Measurements from ENCODE around the gene ATXN2.
"Not testable (repeated sequence)": the region's sequence is repeated elsewhere in the genome, so short reads cannot be mapped to it uniquely, and the experiment has no call there.

Gene ATXN2

DNA sequence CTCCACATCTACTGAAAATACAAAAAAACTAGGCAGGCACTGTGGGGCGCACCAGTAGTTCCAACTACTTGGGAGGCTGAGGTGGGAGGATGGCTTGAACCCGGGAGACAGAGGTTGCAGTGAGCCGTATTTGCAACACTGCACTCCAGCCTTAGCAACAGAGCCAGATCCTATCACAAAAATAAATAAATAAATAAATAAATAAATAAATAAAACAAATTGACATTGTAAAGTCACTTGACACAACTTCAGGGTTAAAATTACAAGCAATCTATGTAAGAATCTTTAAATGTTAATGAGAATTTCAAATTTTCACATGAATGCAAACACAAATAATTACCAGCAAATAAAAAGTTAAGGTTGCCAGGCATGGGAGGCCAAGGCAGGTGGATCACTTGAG, 11.1 kb downstream of the ATXN2 start:
- Mint-ChIP-seq H3K4me3 (no peak overlapping the region), H3K27ac (no peak overlapping the region), H3K9me3 (no peaks in the 10 kb centered on the region), H3K4me1 (ENCODE audit: low read depth) (peaks cover 4% of the 10 kb centered on the region), H3K27me3 (no peaks in the 10 kb centered on the region), H3K36me3 (ENCODE audit: low read depth) (peaks cover 8% of the 10 kb centered on the region)

DNA sequence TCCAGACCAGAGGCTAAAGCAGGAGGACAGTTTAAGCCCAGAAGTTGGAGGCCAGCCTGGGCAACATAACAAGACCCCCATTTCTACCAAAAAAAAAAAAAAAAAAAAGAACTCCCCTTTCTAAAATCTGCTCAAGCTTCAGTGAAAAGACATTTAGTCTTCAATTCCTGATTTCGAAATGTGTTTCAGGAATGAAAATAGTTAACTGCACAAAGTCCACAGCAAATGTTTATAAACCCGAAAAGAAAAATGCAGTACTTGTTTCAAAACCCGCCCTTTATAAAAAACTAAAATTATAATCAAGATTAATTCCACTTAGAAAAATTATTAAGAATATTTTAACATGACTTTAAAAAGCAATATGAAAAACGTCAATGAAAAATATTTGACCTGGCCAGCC, 12.1 kb downstream of the ATXN2 start:
- Mint-ChIP-seq H3K4me1 (ENCODE audit: low read depth) (peaks cover 4% of the 10 kb centered on the region), H3K4me3 (no peak overlapping the region), H3K27ac (no peak overlapping the region), H3K27me3 (no peaks in the 10 kb centered on the region), H3K9me3 (no peaks in the 10 kb centered on the region), H3K36me3 (ENCODE audit: low read depth) (peaks cover 9% of the 10 kb centered on the region)

DNA sequence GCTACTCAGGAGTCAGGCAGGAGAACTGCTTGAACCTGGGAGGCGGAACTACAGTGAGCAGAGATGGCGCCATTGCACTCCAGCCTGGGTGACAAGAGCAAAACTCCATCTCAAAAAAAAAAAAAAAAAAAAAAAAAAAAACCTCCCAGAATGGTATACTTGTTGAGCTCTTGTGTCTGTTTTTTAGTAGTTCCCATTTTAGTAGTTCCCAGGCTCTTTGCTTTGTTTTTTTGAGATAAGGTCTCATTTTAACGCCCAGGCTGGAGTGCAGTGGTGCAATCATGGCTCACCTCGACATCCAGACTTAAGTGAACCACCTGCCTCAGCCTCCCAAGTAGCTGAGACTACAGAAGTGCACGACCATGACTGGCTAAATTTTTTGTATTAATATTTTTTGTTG, 13.4 kb downstream of the ATXN2 start:
- Mint-ChIP-seq H3K27ac (no peak overlapping the region), H3K27me3 (no peaks in the 10 kb centered on the region), H3K4me3 (no peak overlapping the region), H3K36me3 (ENCODE audit: low read depth) (peaks cover 18% of the 10 kb centered on the region), H3K9me3 (no peaks in the 10 kb centered on the region), H3K4me1 (ENCODE audit: low read depth) (peaks cover 10% of the 10 kb centered on the region)

DNA sequence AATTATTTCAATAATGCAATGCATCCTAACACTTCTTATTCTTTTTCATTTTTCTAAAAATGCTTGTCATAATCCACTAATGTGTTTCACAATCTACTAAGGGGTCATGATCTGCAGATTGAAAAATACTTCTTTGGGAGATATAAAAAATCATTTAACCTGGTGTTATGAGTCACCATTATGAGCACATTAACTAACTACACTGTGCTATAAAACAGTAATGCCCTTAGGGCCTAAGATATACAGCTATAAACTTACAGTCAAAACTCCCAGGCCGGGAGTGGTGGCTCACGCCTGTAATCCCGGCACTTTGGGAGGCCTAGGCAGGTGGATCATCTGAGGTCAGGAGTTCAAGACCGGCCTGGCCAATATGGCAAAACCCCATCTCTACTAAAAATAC, 14.2 kb downstream of the ATXN2 start:
- peaks cover 18% of the 10 kb centered on the region for H3K36me3 Mint-ChIP-seq (ENCODE audit: low read depth)
- no peaks in the 10 kb centered on the region for H3K9me3 Mint-ChIP-seq
- no peak overlapping the region for H3K4me3 Mint-ChIP-seq
- no peaks in the 10 kb centered on the region for H3K27me3 Mint-ChIP-seq
- no peak overlapping the region for H3K27ac Mint-ChIP-seq
- peaks cover 10% of the 10 kb centered on the region for H3K4me1 Mint-ChIP-seq (ENCODE audit: low read depth)

DNA sequence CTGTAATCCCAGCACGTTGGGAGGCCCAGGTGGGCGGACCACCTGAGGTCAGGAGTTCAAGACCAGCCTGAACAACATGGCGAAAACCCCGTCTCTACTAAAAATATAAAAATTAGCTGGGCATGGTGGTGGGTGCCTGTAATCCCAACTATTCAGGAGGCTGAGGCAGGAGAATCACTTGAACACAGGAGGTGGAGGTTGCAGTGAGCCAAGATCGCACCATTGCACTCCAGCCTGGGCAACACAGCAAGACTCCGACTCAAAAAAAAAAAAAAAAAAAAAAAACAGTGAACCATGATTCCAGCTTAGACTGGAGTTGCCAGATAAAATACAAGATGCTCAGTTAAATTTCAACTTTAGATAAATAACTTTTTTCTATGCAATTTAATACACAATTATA, 15.6 kb downstream of the ATXN2 start:
- H3K4me3 Mint-ChIP-seq, H3K27me3 Mint-ChIP-seq, H3K27ac Mint-ChIP-seq, H3K9me3 Mint-ChIP-seq: not testable (repeated sequence)
- H3K4me1 Mint-ChIP-seq (ENCODE audit: low read depth) = peaks cover 13% of the 10 kb centered on the region
- peaks cover 19% of the 10 kb centered on the region for H3K36me3 Mint-ChIP-seq (ENCODE audit: low read depth)

DNA sequence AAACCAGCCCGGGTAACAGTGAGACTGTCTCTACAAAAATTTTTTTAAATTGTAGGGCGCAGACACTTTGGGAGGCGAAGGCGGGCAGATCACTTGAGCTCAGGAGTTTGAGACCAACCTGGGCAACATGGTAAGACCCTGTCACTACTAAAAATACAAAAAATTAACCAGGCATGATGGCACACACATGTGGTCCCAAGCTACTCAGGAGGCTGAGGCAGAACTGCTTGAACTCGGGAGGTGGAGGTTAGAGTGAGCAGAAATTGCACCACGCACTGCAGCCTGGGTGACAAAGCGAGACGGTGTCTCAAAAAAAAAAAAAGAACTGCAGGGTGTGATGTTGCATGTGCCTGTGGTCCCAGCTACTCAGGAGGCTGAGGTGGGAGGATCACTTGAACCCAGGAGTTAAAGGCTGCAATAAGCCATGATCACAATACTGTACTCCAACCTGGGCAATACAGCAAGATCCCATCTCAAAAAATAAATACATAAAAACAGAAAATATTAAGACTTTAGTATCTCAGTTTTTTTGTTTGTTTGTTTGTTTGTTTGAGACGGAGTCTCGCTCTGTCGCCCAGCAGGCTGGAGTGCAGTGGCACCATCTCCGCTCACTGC, 16.9 kb downstream of the ATXN2 start:
- no peak overlapping the region for H3K27ac Mint-ChIP-seq

DNA sequence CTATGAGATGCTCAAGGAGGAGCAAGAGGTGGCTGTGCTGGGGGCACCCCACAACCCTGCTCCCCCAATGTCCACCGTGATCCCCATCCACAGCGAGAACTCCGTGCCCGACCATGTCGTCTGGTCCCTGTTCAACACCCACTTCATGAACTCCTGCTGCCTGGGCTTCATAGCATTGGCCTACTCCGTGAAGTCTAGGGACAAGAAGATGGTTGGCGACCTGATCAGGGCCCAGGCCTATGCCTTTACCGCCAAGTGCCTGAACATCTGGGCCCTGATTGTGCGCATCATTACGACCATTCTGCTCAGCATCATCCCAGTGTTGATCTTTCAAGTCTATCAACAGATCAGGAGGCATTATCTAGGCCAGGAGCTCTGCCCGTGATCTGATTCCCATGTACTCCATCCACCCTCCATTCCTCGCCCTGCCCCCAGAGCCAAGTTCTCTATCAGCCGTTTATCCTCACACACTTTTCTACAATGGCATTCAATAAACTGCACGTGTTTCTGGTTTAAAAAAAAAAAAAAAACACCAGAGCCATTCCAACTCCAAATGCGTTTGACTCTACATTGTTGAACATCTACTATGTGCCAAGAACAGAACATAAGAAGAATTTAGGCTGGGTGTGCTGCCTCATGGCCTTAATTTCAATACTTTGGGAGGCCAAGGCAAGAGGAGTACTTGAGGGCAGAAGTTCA, 17.5 kb downstream of the ATXN2 start:
- Mint-ChIP-seq H3K36me3 (ENCODE audit: low read depth) (peaks cover 17% of the 10 kb centered on the region), H3K4me1 (ENCODE audit: low read depth) (peaks cover 19% of the 10 kb centered on the region), H3K9me3 (no peaks in the 10 kb centered on the region), H3K4me3 (no peak overlapping the region), H3K27me3 (no peaks in the 10 kb centered on the region), H3K27ac (peak overlapping the region; percentile 5)

More for the DNA sequence above, 16.9 kb downstream of the ATXN2 start:
- Mint-ChIP-seq H3K9me3 (no peaks in the 10 kb centered on the region), H3K27me3 (no peaks in the 10 kb centered on the region), H3K36me3 (ENCODE audit: low read depth) (peaks cover 22% of the 10 kb centered on the region), H3K4me1 (ENCODE audit: low read depth) (peaks cover 19% of the 10 kb centered on the region), H3K4me3 (no peak overlapping the region)

DNA sequence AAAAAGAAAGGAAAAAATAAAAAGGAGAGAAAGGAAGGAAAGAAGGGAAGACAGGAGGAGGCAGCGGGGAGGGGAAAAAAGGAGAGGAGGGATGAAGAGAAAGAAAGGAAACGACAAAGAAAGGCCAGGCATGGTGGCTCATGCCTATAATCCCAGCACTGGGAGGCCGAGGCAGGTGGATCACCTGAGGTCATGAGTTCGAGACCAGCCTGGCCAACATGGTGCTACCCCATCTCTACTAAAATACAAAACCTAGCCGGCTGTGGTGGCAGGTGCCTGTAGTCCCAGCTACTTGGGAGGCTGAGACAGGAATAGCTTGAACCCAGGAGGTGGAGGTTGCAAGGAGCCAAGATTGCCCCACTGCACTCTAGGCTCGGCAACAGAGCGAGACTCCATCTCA, 18.4 kb downstream of the ATXN2 start:
- Mint-ChIP-seq H3K36me3 (ENCODE audit: low read depth) (peaks cover 17% of the 10 kb centered on the region), H3K9me3 (no peaks in the 10 kb centered on the region), H3K4me3 (no peak overlapping the region), H3K27ac (no peak overlapping the region), H3K4me1 (ENCODE audit: low read depth) (peaks cover 18% of the 10 kb centered on the region), H3K27me3 (no peaks in the 10 kb centered on the region)

DNA sequence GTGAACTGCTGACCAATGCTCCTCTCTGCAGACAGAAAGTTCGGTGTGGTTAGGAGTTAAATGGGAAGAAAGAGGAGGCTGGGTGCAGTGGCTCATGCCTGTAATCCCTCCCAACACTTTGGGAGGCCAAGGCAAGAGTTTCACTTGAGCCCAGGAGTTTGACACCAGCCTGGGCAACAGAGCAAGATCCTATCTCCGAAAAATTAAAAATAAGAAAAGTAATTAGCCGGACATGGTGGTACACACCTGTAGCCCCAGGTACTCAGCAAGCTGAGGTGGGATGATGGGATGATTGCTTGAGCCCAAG, 19.0 kb downstream of the ATXN2 start:
- Mint-ChIP-seq H3K9me3 (no peaks in the 10 kb centered on the region), H3K4me1 (ENCODE audit: low read depth) (peaks cover 15% of the 10 kb centered on the region), H3K27me3 (no peaks in the 10 kb centered on the region), H3K36me3 (ENCODE audit: low read depth) (peaks cover 17% of the 10 kb centered on the region), H3K4me3 (no peak overlapping the region), H3K27ac (no peak overlapping the region)

DNA sequence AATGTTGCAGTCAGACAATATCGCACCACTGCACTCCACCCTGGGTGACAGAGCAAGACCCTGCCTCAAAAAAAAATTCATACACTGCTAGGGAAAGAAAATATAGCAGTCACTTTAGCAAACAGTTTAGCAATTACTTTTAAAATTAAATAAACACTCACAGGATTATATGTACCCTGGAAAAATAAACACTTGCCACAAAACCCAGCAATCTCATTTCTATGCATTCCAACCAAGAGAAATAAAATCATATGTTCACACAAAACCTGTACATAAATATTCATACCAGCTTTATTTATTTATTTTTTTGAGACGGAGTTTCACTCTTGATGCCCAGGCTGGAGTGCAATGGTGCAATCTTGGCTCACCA, 20.2 kb downstream of the ATXN2 start:
- Mint-ChIP-seq H3K9me3 (no peaks in the 10 kb centered on the region), H3K4me3 (no peak overlapping the region), H3K27ac (peak overlapping the region; percentile 26), H3K4me1 (ENCODE audit: low read depth) (peaks cover 15% of the 10 kb centered on the region), H3K27me3 (no peaks in the 10 kb centered on the region), H3K36me3 (ENCODE audit: low read depth) (peaks cover 17% of the 10 kb centered on the region)

DNA sequence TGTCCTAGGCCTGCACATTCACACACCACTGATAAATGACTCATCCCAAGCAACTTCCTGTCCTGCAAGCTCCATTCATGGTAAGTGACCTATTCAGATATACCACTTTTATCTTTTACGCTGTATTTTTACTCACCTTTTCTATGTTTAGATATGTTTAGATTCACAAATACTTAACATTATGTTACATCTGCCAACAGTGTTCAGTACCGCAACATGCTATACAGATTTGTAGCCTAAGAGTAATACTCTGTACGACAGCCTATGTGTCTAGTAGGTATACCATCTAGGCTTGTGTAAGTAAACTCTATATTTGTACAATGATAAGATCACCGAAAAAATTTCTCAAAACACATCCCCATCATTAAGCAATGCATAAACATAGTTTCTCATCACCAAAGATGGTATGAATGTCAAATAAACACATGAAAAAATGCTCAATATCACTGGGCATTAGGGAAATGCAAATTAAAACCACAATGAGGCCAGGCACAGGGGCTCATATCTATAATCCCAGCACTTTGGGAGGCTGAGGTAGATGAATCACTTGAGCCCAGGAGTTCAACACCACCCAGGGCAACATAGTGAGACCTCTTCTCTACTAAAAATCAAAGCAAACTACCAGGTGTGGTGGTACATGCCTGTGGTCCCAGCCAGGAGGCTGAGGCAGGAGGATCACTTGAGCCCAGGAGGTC, 20.7 kb downstream of the ATXN2 start:
- Mint-ChIP-seq H3K36me3 (ENCODE audit: low read depth) (peaks cover 17% of the 10 kb centered on the region), H3K4me3 (no peak overlapping the region), H3K27me3 (no peaks in the 10 kb centered on the region), H3K4me1 (ENCODE audit: low read depth) (peaks cover 18% of the 10 kb centered on the region), H3K9me3 (no peaks in the 10 kb centered on the region), H3K27ac (peak overlapping the region; percentile 45)

DNA sequence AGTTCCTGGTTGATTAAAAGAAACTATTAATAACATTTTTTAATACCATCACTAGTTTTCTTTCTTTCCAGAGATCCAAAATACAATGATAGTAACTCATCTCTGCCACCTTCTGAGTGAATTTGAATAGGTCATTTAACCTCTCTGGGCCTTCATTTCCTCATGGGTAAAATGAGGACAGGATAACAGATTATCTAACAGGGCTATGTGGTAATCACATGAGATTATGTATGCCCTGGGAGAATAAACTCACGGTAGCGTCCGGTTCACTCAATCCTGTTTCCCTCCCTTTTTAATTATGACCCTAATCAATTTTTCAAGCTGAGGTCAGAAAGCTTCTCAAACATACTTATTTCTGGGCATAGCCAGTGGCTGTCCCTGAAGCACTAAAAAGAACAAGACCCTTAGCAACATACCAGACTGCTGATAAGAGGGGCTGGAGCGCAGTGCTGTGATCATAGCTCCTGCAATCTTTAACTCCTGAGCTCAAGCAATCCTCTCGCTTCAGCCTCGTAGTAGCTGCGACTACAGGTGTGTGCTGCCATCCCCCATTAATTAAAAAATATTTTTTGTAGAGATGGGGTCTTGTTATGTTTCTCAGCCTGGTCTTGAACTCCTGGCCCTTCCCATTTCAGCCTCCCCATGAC, 24.2 kb downstream of the ATXN2 start:
- H3K4me3 Mint-ChIP-seq = no peak overlapping the region
- no peaks in the 10 kb centered on the region for H3K27me3 Mint-ChIP-seq
- H3K27ac Mint-ChIP-seq = no peak overlapping the region
- H3K4me1 Mint-ChIP-seq (ENCODE audit: low read depth) = peaks cover 12% of the 10 kb centered on the region
- no peaks in the 10 kb centered on the region for H3K9me3 Mint-ChIP-seq
- H3K36me3 Mint-ChIP-seq (ENCODE audit: low read depth) = peaks cover 11% of the 10 kb centered on the region

DNA sequence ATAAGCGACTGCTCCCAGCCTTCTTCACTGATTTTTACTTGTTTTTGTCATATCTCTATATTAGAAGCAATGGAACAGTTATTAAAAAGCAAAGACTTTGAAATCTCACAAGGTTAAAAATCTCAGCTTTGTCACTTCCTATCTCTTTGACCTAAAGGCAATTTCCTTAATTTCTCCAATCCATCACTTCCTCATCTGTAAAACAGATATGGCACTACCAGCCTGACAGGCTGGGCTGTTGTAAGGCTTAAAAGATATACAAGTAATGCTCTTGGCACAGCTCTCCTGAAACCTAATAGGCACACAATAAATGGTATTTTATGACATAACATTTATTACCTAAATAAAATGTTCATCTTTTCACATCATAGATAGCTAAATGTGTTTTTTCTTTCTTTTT, 25.6 kb downstream of the ATXN2 start:
- Mint-ChIP-seq H3K4me1 (ENCODE audit: low read depth) (peaks cover 15% of the 10 kb centered on the region), H3K27me3 (no peaks in the 10 kb centered on the region), H3K27ac (no peak overlapping the region), H3K36me3 (ENCODE audit: low read depth) (peaks cover 9% of the 10 kb centered on the region), H3K4me3 (no peak overlapping the region), H3K9me3 (no peaks in the 10 kb centered on the region)

DNA sequence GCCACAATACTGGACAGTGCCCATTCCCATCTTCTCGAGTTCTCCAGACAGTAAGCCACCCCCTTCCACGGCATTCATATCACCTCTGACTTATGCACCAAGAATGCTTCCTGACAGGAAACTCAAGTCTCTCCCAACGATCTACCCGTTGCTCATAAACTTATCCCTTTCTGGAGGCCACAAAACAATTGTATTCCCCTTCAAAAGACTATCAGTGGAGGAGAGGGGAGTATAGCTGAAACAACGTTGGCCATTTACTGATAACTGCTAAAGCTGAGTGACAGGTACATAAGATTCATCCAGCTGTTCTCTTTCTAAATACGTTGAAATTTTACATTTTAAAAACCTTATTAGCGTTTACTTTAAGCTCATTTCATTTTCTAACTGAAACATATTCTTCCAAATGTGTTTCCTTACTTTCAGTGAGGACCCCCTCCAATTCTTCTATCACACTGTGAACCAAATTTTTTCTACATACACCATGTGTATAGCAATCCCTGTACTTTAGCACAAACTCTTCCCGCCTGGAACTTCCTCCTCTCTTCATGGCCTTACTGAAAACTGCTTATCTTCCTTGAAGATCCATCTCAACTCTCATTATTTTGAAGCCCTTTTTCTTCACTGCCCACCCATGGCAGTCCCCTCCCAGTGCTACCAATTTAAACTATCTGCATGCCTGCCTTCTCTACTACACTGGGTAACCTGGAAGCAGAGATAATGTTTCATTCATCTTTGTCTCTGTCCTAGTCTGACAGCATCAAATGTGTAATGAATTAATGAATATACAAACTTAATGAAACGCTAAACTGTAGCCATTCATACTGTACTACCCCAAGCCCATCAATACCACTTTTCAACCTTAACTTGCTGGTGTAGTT, 28.8 kb downstream of the ATXN2 start:
- Mint-ChIP-seq H3K4me3 (no peak overlapping the region), H3K27me3 (no peaks in the 10 kb centered on the region), H3K27ac (no peak overlapping the region), H3K36me3 (ENCODE audit: low read depth) (peaks cover 4% of the 10 kb centered on the region), H3K4me1 (ENCODE audit: low read depth) (peaks cover 12% of the 10 kb centered on the region), H3K9me3 (no peaks in the 10 kb centered on the region)

Data from stimulated activated naive CD8-positive, alpha-beta T cell treated with anti-CD3 and anti-CD28 coated beads, Interleukin-15, Interleukin-2, amounts not matched to agents 100 ng/mL and 50 ng/mL, for 24 hours (primary cell).